ENCODE measurements around the gene PHF10. TPM values are rescaled to one million over a fixed set of nuclear protein-coding genes. Genes with fewer than 3 reads are reported as not detected.

PHF10 gene
- total and polyA plus RNA-seq, 8 donors, result 33.5 to 122 (median 106) TPM

DNA sequence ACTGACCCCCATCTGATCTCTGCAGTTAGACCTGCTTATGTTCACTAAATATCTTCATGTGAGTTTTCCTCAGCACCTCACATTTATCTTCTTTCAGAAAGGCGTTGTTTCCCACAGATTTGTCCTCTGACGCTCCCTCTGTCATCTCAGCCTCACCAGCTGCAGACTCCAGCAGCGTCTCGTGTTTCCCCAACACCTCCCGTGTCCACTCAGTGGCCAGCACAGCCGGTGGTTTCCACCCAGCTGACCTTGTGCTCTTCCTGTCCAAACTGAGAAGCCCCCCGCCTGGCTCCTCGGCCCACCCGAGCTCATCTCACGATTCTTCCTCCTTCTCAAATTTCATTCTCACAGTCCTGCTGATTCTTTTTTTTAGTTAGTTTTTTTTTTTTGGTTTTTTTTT, 39.6 kb upstream of the PHF10 start:
- DNase-seq, result no peak

DNA sequence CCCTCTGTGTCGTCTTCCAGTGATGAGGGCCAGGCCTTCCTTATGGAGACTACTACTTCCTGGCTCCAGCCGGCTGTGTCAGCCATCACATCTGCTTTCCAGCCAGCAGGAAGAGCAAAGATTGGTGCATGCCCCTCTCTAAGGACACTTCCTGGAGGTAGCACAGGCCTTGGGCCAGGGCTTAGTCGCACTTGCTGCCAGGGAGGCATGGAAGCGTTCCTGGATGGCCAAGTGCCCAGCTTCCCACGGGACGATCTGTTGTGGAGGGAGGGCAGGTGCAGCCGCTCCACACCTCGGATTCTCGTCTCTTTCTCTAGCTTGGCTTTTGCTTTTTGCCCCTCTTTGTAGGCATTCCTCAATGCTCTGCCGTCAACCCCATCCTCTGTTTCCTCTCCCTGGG, 39.0 kb upstream of the PHF10 start:
- Histone ChIP-seq H3K4me3 (no peak overlapping the region), H3K27me3 (no peaks in the 10 kb centered on the region), H3K36me3 (peaks cover 0 to 79% of the 10 kb centered on the region in 2 donors), H3K27ac (no peak overlapping the region), H3K9me3 (no peaks in the 10 kb centered on the region), H3K4me1 (no peaks in the 10 kb centered on the region)
- DNase-seq, result no peak
- ATAC-seq, result no peak
- TF ChIP-seq, protein P1, sequence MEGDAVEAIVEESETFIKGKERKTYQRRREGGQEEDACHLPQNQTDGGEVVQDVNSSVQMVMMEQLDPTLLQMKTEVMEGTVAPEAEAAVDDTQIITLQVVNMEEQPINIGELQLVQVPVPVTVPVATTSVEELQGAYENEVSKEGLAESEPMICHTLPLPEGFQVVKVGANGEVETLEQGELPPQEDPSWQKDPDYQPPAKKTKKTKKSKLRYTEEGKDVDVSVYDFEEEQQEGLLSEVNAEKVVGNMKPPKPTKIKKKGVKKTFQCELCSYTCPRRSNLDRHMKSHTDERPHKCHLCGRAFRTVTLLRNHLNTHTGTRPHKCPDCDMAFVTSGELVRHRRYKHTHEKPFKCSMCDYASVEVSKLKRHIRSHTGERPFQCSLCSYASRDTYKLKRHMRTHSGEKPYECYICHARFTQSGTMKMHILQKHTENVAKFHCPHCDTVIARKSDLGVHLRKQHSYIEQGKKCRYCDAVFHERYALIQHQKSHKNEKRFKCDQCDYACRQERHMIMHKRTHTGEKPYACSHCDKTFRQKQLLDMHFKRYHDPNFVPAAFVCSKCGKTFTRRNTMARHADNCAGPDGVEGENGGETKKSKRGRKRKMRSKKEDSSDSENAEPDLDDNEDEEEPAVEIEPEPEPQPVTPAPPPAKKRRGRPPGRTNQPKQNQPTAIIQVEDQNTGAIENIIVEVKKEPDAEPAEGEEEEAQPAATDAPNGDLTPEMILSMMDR (IDR thresholded peaks at IDR 0.05), result no peak
- intact Hi-C loops (cut with DNase I), result no loop called here

More for the DNA sequence above, 39.6 kb upstream of the PHF10 start:
- peaks cover 0 to 79% of the 10 kb centered on the region in 2 donors for H3K36me3 ChIP-seq
- no peaks in the 10 kb centered on the region for H3K4me1 ChIP-seq
- intact Hi-C loops (cut with DNase I), result no loop called here
- H3K4me3 ChIP-seq, result no peak overlapping the region
- no peak for ATAC-seq
- no peak overlapping the region for H3K27ac ChIP-seq
- H3K9me3 ChIP-seq, result no peaks in the 10 kb centered on the region
- TF ChIP-seq, protein P1 (IDR thresholded peaks at IDR 0.05), result no peak
- H3K27me3 ChIP-seq, result no peaks in the 10 kb centered on the region

DNA sequence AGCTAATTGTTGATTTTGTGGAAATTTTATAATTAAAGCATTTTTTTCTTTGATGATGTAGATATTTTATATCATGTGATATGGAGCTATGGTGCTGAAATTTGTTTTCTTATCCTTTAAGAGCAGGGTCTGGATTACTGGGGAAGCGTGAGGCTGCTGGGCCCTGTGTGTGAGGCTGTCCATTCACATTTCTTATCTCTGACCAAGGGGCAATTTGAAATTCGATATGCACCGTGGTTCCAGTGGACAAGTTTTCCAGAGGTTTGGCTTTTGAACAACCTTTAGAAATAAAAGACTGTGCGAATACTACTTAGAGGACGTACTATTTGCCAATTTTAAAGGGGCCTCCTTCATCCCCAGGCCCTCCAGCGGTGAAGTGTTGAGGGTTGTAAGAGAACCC, 30.9 kb upstream of the PHF10 start:
- Histone ChIP-seq H3K27ac (no peak overlapping the region), H3K4me3 (no peak overlapping the region), H3K36me3 (peaks cover 0 to 35% of the 10 kb centered on the region in 2 donors), H3K4me1 (peaks cover 5 to 15% of the 10 kb centered on the region in 2 donors), H3K9me3 (no peaks in the 10 kb centered on the region), H3K27me3 (no peaks in the 10 kb centered on the region)
- intact Hi-C loops (cut with DNase I), result no loop called here
- ATAC-seq, result no peak
- TF ChIP-seq, protein P1 (IDR thresholded peaks at IDR 0.05), result no peak
- no peak for DNase-seq

DNA sequence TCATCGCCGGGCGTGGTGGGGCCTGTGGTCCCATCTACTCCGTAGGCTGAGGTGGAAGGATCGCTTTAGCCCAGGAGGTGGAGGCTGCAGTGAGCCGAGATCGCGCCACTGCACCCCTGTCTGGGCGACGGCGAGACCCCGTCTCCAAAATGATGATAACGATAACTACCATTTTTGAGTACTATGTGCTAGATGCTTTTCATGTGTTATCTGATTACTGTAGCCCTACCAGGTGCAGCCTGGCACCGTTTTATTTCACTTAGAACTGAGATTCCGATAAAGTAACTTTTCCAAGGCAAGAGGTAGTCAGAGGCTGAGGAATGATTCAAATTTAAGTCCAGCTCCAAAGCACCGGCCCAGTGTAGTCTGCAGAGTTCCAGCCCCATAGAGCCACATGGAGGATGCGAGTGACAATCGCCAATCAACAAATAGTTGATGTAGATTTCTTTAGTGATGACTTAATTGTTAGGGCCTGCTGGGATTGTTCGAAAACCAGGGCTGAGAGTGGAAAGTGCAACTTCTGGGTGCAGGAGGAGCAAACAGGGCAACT, 27.8 kb upstream of the PHF10 start:
- intact Hi-C loops (cut with DNase I), result no loop called here
- no peaks in the 10 kb centered on the region for H3K9me3 ChIP-seq
- peak overlapping the region; percentile 94 to 96 for H3K27ac ChIP-seq
- peak overlapping the region; percentile 72 to 80 for H3K4me3 ChIP-seq
- peak in 1 of 4 donors; percentile 7 for DNase-seq
- H3K36me3 ChIP-seq, result peaks cover 0 to 5% of the 10 kb centered on the region in 2 donors
- peak; percentile 7 for ATAC-seq
- TF ChIP-seq, protein P1 (IDR thresholded peaks at IDR 0.05), result no peak
- no peaks in the 10 kb centered on the region for H3K27me3 ChIP-seq
- peaks cover 5 to 21% of the 10 kb centered on the region in 2 donors for H3K4me1 ChIP-seq

DNA sequence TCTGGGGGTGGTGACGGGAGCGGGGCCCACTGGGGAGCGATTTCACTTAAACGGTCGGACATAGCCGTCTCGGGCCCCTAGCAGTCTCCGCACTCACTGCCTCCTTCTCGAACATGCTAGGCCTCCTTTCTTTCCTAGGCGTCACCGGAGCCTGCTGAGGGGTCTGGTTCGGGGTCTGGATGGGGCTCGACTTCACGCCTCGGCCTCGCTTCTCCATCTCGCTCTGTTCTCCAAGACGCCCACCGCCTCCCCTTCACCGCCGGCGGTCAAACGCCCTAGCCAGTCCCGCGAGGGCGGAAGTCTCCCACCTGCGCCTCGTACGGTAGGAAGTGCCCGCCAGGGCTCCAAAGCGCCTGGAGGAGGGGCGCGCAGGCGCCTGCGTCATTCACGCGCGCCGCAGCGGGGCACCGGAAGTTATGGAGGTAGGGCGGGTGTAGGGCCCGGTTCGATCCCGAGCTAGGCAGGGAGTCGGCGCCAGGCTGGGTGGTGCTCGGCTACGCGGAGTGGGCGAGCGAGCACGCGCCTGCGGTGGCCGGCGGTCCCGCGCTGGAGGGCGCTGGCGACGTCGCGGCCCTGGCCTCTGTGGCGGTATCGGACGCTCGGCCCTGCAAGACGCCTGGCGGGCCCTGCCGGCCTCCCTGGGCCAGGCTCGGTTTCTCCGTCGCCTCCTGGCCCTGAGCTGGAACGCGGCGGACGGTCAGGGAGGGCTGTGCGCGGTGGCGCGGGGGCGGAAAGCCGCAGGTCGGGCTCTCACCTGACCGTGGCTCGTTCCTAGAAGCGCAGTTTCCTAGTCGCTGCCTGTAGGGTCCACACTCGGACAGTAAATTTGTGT, 27.2 kb upstream of the PHF10 start, which contains the start of the genes DYNLT2 and ERMARD:
Gene DYNLT2, minus strand, starts transcription at position 331 of the 832 bp plus-strand sequence. Its CDS starts 114 bp downstream, at position 217.
Gene ERMARD, plus strand, starts transcription at position 381 of the 832 bp plus-strand sequence. Its CDS starts 36 bp downstream, at position 417.
- Histone ChIP-seq H3K9me3 (no peaks in the 10 kb centered on the region), H3K36me3 (no peaks in the 10 kb centered on the region), H3K27me3 (no peaks in the 10 kb centered on the region), H3K4me3 (peak within 1 kb of the TSS; percentile 72 to 80), H3K4me1 (peaks cover 5 to 21% of the 10 kb centered on the region in 2 donors), H3K27ac (peak within 1 kb of the TSS; percentile 94 to 96)
- peak; percentile 99 for ATAC-seq
- intact Hi-C loops (cut with DNase I), result no loop called here
- peak; percentile 93 to 97 (median 96) for DNase-seq
- TF ChIP-seq, protein P1 (IDR thresholded peaks at IDR 0.05), result peak in 1 of 2 donors; percentile 58

Data from left lung (tissue), 10 donors.